22Rv1 (cell line): ENCODE data around the gene GYPE.
"Not testable (repeated sequence)": the region's sequence is repeated elsewhere in the genome, so short reads cannot be mapped to it uniquely, and the experiment has no call there.

Experiments used
- ZFX ChIP-seq: fragments of 450-650 bp; IDR thresholded peaks from 2 replicates; pipeline ENCODE4 v1.6.1; 2017; ENCODE audit warnings: antibody characterized with exemption, borderline replicate concordance
- TF ChIP-seq, protein P1 (sequence below): fragments of 450-650 bp; IDR thresholded peaks from 2 replicates; pipeline ENCODE4 v1.5.1; 2017; ENCODE audit warnings: mild to moderate bottlenecking

- TF ChIP-seq, protein P1, sequence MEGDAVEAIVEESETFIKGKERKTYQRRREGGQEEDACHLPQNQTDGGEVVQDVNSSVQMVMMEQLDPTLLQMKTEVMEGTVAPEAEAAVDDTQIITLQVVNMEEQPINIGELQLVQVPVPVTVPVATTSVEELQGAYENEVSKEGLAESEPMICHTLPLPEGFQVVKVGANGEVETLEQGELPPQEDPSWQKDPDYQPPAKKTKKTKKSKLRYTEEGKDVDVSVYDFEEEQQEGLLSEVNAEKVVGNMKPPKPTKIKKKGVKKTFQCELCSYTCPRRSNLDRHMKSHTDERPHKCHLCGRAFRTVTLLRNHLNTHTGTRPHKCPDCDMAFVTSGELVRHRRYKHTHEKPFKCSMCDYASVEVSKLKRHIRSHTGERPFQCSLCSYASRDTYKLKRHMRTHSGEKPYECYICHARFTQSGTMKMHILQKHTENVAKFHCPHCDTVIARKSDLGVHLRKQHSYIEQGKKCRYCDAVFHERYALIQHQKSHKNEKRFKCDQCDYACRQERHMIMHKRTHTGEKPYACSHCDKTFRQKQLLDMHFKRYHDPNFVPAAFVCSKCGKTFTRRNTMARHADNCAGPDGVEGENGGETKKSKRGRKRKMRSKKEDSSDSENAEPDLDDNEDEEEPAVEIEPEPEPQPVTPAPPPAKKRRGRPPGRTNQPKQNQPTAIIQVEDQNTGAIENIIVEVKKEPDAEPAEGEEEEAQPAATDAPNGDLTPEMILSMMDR = not testable (repeated sequence)
- not testable (repeated sequence) for TF ChIP-seq ZFX
Observed at GRCh38 chr4:143875357-143875756, 30.0 kb downstream of the GYPE start.
